Nucleus accumbens (tissue), 56 donors: ENCODE data around the gene DIP2C.

Experiments used
- DNase-seq, 56 donors: peaks; one replicate each; lab custom pipeline; 2025; lab: John Stamatoyannopoulos, UW

The DIP2C gene

DNA sequence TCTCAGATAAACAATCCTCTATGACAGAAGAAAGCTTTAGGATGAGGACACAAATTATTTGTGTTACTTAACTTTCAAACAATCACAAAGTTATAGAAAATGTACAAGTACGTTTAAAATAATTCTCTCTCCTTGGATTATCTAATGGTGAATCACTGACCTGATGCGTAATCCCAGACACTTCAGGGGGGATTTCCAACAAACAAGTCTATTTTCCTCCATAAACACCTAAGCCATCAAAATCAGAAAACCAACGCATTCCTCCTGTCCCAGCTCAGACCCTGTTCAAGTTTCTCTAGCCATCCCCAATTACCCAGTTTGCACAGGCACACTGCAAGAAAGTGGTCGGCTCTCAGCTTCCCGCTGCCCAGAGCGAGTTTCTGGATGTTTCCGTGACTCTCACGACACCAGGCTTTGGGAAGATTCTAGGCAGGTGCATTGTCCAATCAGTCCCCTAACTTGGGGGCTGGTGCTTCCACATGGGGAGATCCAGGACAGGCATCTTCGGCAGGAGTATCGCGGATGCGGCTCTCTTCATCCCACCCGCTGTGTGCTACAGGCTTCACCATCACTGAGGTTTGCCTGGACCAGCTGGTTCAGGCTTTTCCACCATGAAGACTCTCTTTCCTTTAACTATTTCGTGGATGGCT is 354.2 kb downstream of the DIP2C start:
- no peak for DNase-seq

DNA sequence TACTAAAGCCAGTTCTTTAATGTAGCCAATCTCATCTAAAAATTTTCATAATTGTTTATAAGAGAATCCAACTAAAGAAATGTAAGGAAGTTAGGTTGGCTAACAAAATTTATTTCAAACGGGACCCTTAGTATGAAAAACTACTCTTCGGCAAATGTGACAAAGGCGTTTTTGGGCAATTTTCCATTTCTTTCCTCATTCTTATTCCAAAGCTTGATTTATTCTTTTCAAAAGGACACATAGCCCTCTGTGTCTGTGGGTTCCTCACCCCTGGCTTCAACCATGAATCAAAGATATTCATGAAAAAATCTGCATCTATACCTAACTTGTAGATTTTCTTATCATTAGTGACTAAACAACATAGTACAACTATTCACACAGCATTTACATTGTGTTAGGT is 358.3 kb downstream of the DIP2C start:
- DNase-seq, result no peak

DNA sequence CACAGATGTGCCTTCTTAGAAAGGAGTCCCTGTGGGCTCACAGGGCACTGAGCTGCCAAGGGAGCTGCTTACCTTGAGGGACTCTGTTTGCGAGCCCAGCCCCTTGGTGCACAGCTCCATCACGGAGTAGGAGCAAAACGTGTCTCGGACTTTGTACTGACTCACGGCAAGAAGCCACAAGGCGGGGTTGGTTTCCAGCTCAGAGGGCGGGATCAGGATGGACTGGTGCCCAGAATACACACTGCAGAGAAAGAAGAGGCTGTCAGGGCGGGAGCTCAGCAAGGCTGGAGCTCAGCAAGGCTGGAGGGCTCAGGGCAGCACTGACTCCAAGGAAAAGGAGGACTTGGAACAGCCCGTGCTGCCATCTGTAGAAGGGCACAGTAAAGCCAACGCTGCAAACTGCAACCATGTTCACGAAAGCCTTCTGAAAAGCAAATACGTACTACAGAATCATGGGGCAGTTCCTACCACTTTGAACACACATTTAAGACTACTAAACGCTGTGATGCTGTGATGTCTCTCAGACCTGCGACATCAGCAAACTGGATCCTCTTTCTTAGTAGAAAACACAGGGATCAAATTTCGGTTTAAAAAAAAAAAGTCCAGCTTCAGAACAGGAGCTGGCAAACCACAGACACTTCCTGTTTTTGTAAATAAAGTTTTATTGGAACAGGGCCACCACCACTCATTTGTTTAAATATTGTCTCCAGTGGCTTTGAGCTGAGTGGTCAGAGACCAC is 359.9 kb downstream of the DIP2C start:
- DNase-seq, result peak in 50 of 56 donors; percentile 11 to 87 (median 62)

DNA sequence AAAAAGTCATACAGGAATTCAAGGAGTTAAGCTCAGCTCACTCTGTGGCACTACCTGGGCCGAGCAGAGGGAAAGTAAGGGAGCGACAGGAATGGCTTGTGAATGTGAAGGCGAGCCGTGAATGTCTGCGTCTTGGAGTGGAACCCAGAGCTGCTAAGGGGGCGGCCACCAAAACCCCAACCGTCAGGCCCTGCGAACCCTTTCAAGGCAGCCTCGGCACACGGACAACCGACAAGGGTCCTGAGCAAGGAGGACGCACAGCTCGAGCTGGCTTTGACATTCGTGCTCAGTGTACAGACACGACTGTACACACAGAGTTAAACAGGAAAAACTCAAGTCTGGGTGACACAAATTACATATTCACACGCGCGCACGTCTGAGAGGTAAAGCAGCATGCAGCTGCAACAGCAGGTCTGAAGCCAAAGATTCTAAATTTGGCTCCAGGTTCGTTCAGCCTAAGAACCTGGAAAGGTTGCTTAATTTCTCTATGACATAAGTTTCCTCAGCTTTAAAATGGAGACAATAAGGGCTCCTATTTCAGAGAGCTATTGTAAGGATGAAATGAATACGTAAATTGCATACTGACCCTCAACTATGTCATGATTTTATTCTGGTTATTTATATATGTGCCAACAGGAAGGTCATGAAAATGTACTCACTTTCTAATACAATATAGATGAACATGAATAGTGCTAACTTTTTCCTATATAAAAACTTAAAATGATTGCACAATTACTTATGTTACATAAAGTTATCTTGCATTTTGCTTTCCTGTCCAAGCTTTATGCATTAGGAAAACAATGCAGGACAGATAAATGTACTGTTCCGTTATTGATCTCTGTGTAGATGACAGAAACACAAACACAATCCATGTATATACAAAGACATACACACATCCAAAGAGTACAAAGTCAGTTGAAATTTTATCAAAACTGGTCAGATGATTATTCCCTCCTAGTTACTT is 361.3 kb downstream of the DIP2C start:
- no peak for DNase-seq

DNA sequence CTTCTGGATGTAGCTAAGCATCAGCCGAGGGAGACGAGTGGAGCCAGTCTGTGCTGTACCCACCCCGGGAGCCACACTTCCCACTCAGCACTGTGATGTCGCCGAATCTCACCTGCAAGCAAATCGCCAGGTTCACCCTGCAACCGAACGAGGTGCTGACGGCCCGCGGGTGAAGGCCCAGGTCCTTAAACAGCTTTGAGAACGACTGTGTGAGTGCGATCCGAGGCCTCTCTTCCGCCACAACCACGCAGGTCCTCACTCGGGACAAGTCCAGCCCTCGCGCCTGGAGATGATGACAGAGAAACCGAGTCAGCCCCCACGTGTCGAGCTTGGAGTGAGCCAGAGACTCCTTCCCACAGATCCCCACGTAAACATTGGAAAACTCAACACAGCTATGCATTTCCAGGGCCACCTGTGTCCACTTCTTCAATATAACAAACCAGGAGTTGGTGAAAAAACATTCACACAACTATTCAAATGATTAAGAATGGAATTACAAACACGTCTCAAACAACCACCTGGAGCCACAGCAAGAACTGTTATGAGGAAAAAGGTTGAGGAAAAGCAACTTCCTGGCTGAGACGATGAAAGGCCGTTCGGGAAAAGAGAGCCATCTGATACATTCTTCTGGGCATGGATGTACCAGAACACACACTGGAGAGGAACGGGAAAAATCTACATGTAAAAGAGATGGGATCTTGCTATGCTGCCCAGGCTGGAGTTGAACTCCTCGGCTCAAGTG is 362.4 kb downstream of the DIP2C start:
- DNase-seq, result no peak

DNA sequence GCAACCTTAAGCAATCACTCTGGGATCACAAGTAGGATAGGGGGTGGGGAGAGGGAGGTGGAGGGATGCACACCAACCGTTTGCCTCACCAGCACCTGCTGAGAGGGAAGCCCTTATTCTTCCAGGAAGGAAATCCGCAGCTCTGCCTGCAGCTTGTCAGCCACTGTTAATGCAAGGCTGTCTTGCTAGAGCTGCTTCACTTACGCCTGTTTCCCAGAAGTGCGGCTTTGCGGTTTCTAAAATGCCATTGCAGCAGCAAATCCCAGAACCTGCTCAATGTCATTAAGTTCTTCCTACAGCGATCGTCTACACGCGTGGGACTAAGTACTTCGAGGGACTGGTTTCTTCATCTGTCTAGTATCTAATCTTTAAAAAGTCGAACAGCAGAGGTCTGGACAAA is 363.1 kb downstream of the DIP2C start:
- DNase-seq, result no peak

DNA sequence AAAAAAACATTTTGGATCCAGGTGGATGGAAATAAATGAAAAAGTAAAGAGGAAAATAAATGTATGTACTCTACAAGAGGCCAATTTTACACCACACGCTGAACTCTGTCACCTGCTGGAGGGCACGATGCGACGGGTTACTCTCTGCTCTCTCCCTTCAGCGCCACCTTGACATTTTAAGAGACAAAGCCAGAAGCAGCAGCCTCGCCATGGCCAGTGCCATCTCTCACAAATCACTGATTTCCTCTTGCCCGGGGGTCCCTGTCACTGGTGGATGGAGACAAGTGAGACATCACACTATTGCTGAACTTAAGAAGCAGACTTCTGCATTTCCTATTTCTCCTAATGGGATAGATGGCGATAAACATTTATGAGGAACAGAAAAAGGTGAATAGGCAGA is 364.2 kb downstream of the DIP2C start:
- no peak for DNase-seq

DNA sequence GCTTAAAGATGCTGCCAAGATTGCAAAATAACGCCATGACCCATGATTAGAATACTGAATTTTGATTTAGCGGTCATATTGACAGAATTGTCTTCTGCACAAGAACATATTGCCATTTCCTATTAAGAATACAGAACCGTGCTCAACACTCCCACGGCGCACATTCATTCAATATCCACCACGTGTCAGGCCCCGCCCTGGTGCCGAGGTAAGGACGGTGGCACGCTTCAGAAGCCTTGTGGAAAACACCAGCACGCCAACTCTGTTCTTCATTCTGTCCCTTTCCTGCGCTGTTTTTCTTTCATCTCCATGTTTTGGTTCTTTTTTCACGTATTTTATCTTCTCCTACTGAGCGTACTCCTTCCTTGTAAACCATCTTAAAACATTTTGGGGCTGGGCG is 364.9 kb downstream of the DIP2C start:
- no peak for DNase-seq

DNA sequence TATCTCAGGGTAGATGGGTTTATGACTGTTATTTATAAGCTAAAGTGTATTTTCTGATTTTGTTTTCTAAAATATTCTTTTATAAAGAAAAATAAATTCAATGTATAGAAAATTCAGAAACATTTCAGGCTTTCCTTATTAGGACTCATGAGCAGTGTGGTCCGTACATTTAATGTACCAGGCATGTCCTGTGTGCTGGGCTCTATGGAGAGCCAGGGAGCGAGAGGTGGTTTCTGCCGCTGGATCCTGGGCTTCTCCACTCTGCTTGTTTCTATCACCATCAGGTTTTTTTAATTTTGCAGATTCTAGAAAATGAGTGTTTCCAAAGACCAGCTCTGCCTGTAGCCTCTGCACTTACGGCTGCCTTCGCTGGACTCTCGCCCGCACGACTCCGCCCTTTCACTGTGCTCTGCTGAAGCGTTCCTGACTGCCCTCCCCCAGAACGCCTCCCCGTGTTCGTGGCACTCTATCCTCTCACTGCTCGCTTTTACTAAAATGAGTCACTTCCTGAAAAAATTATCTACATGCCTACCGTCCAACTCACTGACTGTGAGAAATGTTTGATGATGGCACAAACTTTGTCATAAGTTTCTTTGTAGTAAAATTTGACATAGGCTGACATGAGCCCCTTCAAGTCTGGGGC is 365.7 kb downstream of the DIP2C start:
- peak in 13 of 56 donors; percentile 10 to 63 (median 30) for DNase-seq

DNA sequence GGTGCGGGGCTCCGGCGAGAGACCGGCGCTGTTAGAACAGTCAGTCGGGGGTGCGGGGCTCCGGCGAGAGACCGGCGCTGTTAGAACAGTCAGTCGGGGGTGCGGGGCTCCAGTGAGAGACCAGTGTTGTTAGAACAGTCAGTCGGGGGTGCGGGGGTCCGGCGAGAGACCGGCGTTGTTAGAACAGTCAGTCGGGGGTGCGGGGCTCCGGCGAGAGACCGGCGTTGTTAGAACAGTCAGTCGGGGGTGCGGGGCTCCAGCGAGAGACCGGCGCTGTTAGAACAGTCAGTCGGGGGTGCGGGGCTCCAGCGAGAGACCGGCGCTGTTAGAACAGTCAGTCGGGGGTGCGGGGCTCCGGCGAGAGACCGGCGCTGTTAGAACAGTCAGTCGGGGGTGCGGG is 366.4 kb downstream of the DIP2C start:
- DNase-seq, result peak in 1 of 56 donors; percentile 21

DNA sequence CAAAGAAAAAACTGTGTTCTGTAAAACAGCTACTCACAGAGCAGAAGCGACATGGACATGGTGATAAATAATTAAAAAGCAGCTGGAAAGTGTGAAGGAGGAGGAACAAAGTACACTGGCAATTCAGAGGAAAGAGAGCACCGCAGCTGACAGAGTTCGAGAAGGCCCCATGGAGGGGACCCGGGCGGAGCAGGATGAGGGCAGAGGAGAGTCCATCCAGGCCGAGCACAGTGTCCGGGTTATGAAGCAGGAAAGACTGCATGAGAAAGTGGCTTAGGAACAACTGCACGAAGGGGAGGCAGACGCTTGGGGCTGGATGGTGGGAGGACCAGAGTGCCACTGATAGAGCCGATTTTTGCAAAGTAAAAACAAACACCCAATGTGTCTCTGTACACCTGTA is 368.7 kb downstream of the DIP2C start:
- no peak for DNase-seq

DNA sequence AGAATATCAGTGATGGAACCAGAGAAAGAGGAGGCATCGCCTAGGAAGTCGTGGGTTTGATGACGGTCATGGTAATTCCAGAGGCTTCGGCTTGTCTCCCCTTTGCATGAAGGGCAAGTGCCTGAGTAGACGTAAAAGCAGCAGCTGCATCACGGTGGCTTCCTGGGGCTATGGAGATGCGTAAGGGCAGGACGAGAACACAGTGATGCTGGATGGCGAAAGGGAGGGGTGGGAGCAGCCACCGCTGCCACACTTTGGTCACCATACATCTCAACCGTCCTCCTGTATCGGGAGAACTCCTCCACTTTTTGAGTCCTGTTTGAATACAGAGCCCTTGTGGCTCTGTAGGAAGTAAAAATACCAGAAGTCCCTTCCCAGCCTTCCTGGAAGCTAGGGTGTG is 371.5 kb downstream of the DIP2C start:
- no peak for DNase-seq

DNA sequence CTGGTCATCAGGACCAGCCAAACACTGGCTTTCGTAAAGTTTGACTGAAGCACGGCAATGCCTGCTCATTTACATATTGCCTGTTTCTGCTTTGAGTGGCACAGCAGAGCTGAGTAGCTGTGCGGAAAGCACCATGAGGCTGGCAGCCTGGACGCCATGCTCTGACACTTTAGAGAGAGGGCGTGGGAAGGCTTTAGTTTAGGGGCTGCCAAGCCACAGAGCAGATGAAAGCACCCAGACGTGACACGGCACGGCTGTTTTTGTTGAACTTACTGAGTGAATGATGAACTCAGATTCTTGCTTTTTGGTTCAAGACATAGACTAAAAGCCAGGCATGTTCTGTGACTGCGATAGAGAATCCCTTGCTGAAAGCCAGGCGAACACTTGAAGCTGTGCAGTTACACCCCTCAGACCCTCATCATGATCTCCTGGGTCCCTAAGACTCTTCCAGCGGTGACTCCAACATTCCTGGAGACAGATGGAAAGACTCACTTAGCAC is 372.1 kb downstream of the DIP2C start:
- no peak for DNase-seq

DNA sequence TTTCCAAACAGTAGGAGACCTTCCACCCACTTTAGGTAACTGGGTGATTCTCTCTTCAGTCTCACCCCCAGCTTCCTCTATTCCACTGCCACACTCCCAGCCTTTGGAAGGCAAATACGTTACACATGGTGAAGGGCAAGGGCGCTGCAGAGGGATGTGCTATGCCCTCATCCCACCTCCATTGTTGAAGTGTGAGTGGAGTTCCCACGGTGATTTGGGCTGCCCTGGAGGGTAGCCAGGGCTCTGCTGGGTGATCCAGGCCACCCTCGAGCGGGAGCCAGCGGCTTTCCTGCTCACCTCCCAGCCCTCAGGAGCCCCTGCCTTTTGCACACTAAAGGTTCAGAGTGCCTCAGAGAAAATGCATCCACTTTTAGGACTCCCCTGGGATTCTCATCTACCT is 373.1 kb downstream of the DIP2C start:
- DNase-seq, result no peak

DNA sequence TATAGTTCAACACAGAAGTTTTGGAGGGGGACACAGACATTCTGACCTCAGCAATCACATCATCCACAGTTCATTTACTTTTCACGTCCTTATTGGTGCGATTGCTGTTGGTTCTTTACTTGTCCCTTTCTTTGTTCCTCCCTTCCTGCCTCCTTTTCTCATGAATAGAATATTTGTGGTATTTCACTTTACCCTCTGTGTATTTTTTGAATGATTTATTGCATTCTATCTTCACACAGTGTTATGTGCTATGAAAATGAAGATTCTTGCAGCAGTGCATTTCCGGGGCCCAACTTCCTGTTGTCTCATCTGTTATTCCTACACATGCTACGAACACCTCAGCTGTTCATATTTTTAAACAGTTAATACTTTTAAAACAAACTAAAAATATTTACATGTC is 374.6 kb downstream of the DIP2C start:
- no peak for DNase-seq

DNA sequence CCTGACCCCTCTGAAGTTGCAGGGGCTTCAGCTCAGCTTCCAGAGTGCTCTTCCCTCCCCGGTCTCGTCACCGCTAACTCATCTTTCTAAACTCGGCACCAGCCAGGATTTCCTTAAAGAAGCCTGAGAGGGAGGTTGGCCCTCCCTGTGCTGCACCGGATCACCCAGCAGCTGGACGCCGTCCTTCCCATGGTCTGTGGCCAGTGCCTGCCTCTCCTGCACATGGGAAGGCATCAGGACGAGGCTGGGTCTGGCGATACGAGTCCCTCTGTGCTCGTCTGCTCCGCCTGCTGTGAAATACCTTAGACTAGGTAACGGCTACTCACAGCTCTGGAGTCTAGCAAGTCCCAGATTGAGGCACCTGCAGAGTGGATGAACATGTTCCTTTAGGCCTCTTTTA is 375.1 kb downstream of the DIP2C start:
- DNase-seq, result no peak

DNA sequence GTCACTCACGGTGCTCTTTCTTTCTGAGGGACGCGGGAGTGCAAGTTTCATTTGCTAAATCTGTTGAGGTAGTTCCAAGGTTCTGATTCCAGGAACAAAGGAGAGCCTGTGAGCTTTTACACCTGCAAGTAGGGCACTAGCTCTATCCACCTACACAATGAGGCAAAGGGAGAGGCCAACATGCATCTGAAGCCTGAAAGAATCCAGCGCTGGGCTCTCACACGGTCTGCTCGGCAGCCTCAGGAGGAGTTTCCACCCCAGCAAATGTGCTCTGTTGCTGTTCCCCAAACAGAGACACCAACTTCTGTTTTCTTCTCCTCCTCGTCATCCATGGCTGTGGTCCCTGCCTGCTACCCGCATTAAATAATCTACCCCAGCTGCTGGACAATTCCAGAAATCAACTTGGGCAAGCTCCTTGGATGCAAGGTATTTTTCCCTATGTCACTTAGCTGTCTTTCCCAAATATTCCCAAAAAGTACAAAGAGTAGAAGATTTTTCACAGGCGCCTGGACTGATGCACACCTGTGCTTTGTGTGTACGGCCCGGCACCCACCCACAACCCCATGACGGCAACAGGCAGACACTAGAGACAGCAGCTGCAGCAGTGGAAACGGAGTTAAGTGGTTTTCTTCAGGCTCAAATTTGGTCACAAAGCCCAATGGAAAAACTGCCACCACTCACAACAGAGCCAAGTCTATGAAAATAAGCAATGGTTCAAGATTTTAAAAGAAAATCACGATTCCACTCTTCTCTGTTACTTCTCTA is 377.4 kb downstream of the DIP2C start:
- DNase-seq, result no peak

DNA sequence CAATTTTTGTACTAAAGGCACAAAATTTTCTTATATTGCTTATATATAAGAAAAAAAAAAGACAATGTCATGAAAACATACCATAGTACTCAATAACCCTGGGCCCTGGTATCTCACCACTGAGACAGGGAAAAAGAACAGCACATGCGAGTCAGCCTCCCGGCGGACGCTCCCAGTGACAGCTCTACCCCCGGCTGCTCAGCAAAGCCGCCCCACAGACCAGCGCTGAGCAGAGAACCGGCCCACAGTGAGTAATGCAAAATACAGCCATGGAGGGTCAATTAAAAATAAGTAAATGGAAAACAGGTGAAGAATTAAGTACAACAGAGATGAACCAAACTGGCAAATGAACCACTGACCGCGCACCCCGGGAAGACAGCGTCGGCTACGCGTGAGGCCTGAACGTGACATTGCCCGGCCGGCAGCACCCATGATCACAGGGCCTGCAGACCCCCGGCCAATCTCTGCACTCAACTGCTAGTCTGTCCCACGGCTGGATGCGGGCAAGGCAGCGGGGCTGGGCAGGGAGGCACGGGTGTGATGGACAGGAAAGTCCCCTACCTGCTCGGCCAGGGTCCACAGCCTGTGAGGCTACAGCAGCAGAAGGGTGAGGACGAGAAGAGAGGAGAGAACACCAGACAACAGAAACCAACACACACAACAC is 378.4 kb downstream of the DIP2C start:
- DNase-seq, result no peak

DNA sequence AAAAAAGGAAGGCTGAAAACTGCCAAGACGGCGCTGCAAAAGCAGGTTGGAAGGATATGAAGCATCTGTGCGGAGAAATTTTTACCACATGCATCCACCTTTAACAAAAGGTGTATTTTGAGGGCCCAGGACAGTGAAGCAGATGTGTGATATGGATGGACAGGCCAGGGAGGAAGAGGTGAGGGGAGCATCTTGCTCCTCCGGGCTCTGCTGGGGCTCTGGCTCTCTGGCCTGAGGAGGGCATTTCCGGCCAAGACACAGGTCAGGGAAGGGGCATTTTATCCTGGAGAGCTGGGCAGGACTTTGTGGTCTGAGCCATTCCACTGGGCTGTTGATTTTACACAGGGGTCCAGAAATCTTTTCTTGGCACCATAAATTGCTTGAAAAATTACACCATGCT is 379.1 kb downstream of the DIP2C start:
- DNase-seq, result no peak
